ENCODE measurements around the gene XRRA1. TPM values are rescaled to one million over a fixed set of nuclear protein-coding genes. Genes with fewer than 3 reads are reported as not detected.

The XRRA1 gene
- total RNA-seq, 1 donor from 2014 or later, result 10.0 TPM

DNA sequence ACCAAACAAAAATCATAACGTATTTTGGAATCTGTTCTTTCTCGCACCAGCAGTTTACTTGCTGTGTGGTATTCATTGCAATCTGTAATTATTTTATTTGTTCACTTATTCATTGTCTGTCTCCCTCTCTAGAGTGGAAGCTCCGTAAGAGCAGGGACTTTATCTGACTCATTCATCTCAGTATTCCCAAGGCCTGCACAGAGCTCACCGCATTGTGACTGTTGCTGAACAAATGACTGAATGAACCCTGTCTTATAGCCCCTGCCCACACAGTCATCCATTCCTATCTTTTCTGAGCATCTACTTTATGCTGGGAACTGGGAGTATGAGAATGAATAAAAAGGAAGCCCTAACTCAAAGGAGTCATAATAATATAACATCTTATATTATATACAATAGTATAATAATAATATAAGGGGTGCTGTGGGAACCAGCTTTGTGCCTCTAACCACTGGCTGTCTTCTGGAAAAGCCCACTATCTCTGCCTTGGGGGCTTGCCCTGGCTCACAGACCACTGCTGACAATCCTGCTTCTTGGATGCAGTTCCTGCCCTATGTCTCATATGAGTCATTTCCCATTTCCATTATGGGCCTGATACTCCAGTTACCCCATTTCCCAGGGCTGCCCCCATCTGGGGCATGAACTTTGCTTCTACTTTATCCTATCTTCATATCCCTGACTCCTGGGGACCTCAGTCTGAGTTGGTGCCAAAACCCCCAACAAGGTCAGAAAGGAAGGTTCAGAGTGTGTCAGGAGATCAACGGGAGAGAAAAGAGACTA, 11.0 kb downstream of the XRRA1 start:
- no peak overlapping the region for H3K27ac ChIP-seq
- DNase-seq, result no peak
- H3K9me3 ChIP-seq, result no peaks in the 10 kb centered on the region
- H3K4me1 ChIP-seq, result no peaks in the 10 kb centered on the region
- TF ChIP-seq, protein P1, sequence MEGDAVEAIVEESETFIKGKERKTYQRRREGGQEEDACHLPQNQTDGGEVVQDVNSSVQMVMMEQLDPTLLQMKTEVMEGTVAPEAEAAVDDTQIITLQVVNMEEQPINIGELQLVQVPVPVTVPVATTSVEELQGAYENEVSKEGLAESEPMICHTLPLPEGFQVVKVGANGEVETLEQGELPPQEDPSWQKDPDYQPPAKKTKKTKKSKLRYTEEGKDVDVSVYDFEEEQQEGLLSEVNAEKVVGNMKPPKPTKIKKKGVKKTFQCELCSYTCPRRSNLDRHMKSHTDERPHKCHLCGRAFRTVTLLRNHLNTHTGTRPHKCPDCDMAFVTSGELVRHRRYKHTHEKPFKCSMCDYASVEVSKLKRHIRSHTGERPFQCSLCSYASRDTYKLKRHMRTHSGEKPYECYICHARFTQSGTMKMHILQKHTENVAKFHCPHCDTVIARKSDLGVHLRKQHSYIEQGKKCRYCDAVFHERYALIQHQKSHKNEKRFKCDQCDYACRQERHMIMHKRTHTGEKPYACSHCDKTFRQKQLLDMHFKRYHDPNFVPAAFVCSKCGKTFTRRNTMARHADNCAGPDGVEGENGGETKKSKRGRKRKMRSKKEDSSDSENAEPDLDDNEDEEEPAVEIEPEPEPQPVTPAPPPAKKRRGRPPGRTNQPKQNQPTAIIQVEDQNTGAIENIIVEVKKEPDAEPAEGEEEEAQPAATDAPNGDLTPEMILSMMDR (IDR thresholded peaks at IDR 0.05), result no peak
- no peak overlapping the region for H3K4me3 ChIP-seq
- no peak for ATAC-seq
- peaks cover 53% of the 10 kb centered on the region for H3K36me3 ChIP-seq
- no peaks in the 10 kb centered on the region for H3K27me3 ChIP-seq (ENCODE audit: low read depth)
- intact Hi-C loops (cut with DNase I), result no loop called here

DNA sequence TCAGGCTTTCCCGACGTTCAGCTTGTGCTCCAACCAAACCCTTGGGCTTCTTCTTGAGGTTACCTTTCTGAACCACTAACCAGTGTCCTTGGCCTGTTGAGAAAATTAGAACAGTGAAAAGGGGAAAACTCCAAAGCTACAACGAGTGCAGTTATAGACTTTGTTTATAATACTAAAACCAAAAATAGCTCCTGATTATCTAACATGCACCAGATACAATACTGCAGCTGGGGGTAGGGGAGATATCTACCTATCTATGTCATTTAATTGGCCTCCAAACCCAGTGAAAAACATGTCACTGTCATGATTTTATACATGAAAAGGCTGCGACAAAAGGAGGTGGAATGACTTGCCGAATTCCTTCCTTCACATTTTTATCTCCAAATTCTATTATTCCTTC, 11.9 kb downstream of the XRRA1 start:
- intact Hi-C loops (cut with DNase I), result no loop called here
- peaks cover 55% of the 10 kb centered on the region for H3K36me3 ChIP-seq

DNA sequence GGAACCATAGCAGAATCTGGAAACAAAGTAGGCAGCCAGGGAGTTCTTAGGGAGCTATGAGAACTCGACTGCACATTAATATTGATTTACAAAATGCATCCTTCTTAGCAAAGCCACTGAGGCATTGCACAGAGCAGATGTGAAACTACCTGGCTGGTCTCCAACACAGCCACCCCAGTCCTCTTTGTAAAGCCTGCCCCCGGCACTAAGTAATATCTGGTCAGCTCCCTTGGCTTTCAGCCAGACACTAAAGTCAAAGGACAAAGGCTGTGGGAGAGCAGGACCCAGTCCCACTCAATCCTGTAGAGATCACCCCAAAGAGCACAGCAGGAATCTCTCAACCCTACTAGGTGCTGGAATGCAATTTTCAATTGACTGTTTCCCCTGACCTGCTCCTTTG, 12.8 kb downstream of the XRRA1 start:
- Histone ChIP-seq H3K27me3 (ENCODE audit: low read depth) (no peaks in the 10 kb centered on the region), H3K4me3 (no peak overlapping the region), H3K27ac (no peak overlapping the region), H3K36me3 (peaks cover 52% of the 10 kb centered on the region), H3K9me3 (no peaks in the 10 kb centered on the region), H3K4me1 (no peaks in the 10 kb centered on the region)
- no peak for DNase-seq
- intact Hi-C loops (cut with DNase I), result no loop called here
- TF ChIP-seq, protein P1 (IDR thresholded peaks at IDR 0.05), result no peak
- no peak for ATAC-seq

More for the DNA sequence above, 11.9 kb downstream of the XRRA1 start:
- no peak overlapping the region for H3K27ac ChIP-seq
- no peak for ATAC-seq
- TF ChIP-seq, protein P1 (IDR thresholded peaks at IDR 0.05), result no peak
- no peak for DNase-seq
- no peaks in the 10 kb centered on the region for H3K4me1 ChIP-seq
- H3K4me3 ChIP-seq, result no peak overlapping the region
- H3K9me3 ChIP-seq, result no peaks in the 10 kb centered on the region
- no peaks in the 10 kb centered on the region for H3K27me3 ChIP-seq (ENCODE audit: low read depth)

DNA sequence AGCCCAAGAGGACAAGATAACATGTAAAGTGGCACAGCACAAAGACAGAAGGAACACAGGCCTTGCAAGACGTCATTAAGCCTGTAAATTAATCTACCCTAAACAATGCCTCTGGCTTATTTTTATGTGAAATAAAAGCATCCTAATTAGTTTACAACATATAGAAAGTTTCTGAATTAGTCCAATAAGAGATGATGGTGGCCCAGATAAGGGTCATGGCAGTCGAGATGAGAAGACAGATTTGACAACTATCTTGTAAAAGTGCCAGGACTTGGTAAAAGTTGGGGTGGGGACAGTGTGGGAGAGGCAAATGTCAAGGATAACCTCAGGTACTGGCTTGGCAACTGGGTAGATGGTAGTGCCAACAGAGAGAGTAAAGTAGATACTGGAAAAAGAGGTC, 13.6 kb downstream of the XRRA1 start:
- Histone ChIP-seq H3K36me3 (peaks cover 52% of the 10 kb centered on the region), H3K27ac (no peak overlapping the region), H3K4me3 (no peak overlapping the region), H3K4me1 (no peaks in the 10 kb centered on the region), H3K27me3 (ENCODE audit: low read depth) (no peaks in the 10 kb centered on the region), H3K9me3 (no peaks in the 10 kb centered on the region)
- ATAC-seq (no peak), DNase-seq (no peak)
- TF ChIP-seq, protein P1 (IDR thresholded peaks at IDR 0.05), result no peak
- intact Hi-C loops (cut with DNase I), result no loop called here

DNA sequence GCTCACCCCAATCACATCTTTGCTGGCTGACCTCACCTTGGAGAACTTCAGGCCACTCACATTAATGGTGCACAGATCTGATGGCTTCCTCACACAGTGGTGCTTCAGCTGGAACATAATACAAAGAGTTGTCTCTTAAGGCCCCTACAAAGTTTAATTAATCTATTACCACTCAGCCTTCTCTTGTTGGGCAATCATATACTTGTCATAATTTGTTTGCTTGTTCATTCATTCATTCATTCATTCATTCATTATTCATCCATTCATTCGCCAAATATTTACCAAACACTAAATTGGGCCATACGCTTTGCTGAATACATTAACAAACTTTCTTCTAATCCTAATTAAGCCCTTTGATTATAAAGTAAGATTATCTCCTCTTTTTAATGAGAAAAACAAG, 15.1 kb downstream of the XRRA1 start:
- peaks cover 46% of the 10 kb centered on the region for H3K36me3 ChIP-seq
- TF ChIP-seq, protein P1 (IDR thresholded peaks at IDR 0.05), result no peak
- no peaks in the 10 kb centered on the region for H3K9me3 ChIP-seq
- intact Hi-C loops (cut with DNase I), result no loop called here
- no peak for DNase-seq
- no peak overlapping the region for H3K4me3 ChIP-seq
- no peak for ATAC-seq
- no peaks in the 10 kb centered on the region for H3K27me3 ChIP-seq (ENCODE audit: low read depth)
- no peak overlapping the region for H3K27ac ChIP-seq
- no peaks in the 10 kb centered on the region for H3K4me1 ChIP-seq

Measured in lower lobe of right lung (tissue), 2 donors.